ENCODE measurements around the gene TPO.
A peak's percentile ranks its signal among the peaks of the same experiment; 100 is the strongest.
"Not testable (repeated sequence)": the region's sequence is repeated elsewhere in the genome, so short reads cannot be mapped to it uniquely, and the experiment has no call there.

Gene TPO

DNA sequence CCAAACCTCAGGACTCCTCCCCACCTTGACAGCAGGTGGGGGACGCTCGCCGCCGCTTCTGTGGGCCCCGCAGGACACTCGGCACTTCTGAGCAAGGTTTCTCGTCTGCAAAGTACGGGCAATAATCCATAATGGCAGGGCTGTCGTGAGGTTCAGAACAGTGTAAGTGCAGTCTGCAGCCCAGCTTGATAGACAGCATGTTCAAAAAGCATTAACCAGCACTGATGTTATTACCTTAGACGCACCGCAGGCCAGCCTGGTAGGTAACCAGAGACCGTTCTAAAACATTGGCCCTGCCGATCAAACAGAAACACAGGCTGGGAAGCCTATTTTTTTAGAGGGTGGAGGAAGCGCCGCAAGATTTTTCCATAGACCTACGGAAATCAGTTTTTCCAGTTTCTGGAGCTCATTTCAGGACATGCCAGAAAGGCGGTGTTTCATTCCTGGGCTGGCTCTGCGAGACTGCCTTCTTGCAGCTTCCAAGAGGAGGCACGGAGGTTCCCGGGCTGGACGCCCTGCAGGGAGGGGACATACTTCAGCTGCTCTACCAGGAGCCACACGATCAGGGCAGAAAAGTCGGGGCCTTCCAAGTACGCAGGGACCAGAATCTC lies 148.7 kb downstream of the TPO start:
- no peak for DNase-seq

DNA sequence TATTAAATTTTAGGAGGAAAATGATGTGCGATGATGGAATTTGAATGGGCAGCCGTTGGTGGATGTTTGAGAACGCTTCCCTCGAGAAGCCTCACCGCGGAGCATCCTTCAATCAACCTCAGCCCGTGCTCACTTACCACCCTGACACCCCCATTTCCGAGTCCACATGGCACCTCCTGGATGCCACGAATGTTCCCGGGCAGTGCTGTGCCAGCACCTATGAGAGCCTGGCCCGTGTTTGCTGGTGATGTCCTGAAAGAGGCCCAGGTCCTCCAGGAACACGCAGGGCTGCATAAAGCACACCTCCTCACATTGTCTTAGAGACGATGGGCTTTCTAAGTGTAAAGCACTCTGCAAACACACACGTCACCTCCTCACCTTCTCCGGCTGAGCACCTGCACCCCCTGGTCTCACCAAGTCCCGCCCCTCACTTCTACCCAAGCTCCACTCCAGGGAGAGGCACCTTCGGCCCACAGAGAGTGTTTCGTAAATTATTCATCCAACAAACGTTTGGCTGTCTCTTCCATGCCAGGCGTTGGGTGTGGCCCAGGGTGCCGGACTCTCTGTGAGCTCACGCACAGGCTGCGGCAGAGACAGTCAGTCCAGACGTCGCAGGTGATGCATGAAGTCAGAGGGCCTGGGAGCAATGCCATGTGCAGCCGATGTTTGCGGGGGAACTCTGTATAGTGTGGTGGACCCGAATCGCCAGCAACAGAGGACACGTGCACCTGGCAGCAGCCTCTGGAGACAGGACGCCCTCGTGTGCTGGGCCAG lies 150.0 kb downstream of the TPO start:
- DNase-seq, result no peak

DNA sequence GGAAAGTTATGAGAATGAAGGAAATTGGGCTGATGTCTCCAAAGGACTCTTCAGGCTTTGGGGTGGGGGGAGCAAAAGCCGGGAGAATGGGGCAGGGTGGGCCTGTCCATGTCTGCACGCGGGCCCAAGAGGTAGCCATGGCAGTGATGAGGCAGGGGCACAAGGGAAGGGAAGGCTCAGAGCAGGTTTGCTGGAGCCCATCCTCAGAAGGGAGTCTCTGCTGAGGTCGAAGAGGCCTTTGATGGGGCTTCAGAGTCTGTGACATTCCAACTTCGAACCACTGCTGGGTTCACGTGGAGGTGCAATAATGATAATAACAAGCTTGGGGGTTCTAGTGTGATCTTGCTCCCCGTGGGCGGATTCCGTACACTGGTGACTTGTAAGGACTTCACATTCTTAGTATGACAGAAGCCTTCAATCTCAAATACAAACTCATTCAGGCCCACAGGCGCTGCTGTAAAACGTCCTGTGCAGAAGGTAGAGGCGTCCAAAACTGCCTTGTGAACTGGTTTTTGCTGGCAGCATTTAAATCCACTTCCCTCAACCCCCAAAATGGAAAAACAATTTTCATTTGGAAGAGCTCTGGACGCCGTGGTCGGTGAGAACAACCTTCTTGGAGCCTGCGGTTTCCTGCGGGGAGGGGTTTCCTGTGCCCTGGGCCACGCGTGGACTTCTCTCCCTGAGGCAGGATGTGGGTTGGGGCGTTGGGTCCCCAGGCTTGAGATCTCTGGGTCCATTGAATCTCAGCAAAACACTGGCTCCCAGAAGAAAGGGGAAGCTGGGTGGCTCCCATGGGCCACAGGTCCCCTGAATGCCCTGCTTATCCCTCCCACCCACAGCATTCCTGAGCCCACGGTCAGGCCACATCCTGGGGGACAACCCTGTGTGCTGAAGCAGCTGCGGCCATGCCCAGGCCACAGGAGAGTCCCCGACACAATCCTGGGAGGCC lies 151.0 kb downstream of the TPO start:
- DNase-seq, result peak; percentile 30

DNA sequence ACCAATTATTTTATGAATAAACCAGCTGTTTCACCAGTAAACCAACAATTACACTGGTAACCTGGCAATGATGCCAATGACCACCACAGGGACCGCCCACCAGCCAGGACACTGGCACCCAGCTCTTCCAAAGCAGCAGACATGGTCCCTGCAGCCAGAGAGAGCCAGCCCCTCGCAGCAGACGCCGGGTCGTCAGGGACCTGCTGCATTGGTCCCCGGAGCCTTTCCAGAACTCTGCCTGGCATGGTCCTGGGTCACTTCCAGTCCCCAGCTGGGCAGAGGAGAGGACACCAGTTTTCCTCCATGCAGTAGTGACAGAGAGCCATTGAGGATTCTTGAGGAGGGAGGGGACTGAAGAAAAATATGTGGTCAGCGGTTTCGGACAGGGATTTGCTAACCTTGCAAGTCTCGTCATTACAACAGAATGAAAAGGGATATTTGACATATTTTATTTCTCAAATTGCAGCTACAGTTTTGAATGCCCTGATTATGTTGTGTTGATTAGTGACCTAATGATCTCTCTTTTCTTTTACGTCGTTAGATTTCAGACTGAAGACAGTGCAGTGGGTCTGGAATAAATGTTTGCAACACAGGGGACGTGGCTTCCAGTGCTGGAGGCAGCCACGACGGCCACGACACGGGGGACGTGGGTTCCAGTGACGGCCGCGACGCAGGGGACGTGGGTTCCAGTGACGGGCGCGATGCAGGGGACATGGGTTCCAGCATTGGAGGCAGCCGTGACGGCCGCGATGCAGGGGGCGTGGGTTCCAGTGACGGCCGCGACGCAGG lies 154.5 kb downstream of the TPO start:
- DNase-seq, result no peak

DNA sequence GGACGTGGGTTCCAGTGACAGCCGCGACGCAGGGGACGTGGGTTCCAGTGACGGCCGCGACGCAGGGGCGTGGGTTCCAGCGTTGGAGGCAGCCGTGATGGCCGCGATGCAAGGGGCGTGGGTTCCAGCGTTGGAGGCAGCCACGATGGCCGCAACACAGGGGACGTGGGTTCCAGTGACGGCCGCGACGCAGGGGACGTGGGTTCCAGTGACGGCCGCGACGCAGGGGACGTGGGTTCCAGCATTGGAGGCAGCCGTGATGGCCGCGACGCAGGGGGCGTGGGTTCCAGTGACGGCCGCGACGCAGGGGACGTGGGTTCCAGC lies 155.0 kb downstream of the TPO start:
- not testable (repeated sequence) for DNase-seq

DNA sequence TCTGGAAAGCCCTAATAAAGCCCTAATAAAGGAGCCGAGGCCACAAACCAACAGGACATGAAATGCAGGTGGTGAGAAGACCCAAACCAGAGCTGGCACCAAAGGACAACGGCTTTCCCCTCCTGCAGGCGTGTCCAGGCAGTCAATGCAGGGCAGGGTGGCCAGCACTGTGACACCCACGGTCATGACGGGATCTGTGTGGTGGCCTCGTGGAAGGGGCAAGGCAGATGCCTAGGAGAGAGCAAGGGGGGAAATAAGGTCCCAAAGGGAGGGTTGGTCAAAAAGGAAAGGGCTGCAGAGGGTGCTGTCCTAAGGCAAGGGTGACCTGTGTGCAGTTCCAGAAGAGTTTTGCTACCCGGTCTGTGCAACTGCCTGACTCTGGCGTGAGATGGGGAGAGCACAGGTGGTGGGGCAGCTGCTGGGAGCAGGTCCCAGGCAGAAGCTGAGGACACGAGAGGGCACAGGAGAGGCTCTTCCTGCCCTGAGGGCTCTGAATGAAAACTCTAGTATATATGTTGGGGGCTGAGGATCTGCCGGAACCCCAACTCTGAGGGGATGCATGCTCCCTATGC lies 156.7 kb downstream of the TPO start:
- no peak for DNase-seq

DNA sequence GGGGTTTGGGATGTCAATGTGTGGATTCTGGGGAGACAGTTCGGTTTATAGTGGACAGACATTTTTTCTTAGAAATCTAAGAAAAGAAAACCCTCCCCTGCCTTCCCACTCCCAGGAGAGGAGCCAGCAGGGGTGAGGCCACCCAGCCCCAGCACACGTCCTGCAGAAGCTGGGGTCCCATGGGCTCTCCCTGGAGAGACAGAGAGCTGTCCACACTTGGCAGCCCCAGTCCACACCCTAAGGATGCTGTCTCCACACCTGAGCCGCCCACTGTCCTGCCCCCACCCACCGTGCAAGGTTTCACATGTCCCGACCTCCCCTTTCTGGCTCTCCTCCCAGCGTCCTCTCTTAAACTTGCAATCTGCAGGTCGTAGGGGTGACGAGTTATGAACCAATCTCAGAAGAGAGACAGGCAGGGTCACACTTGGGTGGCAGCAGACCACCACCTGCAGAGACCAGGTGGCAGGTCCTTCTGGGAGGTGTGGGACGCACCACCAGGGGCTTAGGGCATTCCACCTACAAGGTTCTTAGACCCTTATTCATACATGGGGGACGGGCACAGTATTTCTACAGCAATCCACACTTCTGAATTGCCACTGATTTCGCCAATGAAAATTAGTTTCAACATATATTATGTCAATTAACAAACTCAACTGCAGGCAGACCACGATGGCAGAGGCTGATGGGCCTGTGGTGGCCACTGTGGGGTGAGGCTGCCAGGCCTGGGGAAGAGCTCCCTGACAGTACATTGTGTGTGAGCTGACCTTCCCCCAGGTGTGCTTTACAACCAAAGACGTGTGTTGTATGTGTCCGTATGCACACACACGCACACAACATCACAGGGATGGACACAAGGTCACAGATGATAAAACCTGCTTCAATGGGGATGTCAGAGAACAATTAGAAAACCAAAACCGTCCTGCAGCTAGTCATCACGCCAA lies 158.5 kb downstream of the TPO start:
- no peak for DNase-seq

DNA sequence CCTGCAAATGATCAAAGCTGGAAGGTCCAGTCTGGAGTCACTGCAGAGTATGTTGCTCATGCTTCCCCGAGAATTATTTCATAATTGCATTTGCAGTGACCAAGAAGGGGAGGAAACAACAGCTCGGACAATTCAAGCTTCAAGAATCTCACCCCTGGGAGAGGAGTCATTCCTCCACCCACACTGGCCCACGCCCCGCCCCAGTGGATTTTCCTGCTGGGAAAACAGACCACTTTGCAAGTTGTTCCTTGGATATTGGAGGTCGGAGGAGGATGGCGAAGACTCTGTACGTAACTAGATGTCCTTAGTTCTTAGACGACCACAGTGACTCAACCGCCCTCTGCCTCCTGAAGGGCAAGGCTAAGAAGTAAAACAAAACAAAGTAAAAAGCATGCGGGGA lies 159.4 kb downstream of the TPO start:
- no peak for DNase-seq

DNA sequence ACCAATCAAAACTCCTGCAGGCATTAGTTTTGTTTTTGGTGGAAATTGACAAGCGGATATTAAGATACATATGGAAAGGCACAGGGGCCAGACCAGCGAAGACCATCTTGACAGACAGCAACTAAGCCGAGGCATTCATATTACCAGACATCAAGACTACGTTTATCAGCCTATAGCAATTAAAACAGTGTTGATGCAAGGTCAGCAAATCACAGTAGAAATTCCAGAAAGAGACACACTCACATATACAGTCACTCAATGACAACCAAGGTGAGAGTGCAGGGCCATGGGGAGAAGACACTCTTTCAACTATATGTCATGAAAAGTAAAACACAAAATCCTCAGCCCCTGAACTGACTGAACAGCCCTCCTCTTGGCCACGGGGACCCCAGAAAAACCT lies 164.6 kb downstream of the TPO start:
- no peak for DNase-seq

DNA sequence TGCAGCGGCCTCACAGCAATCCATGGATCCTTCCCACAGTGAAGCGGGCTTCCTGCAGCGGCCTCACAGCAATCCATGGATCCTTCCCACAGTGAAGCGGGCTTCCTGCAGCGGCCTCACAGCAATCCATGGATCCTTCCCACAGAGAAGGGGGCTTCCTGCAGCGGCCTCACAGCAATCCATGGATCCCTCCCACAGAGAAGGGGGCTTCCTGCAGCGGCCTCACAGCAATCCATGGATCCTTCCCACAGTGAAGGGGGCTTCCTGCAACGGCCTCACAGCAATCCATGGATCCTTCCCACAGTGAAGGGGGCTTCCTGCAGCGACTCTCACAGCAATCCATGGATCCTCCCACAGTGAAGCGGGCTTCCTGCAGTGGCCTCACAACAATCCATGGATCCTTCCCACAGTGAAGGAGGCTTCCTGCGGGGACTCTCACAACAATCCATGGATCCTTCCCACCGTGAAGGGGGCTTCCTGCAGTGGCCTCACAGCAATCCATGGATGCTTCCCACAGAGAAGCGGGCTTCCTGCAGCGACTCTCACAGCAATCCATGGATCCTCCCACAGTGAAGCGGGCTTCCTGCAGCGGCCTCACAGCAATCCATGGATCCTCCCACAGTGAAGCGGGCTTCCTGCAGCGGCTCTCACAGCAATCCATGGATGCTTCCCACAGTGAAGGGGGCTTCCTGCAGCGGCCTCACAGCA lies 168.1 kb downstream of the TPO start:
- DNase-seq, result not testable (repeated sequence)

DNA sequence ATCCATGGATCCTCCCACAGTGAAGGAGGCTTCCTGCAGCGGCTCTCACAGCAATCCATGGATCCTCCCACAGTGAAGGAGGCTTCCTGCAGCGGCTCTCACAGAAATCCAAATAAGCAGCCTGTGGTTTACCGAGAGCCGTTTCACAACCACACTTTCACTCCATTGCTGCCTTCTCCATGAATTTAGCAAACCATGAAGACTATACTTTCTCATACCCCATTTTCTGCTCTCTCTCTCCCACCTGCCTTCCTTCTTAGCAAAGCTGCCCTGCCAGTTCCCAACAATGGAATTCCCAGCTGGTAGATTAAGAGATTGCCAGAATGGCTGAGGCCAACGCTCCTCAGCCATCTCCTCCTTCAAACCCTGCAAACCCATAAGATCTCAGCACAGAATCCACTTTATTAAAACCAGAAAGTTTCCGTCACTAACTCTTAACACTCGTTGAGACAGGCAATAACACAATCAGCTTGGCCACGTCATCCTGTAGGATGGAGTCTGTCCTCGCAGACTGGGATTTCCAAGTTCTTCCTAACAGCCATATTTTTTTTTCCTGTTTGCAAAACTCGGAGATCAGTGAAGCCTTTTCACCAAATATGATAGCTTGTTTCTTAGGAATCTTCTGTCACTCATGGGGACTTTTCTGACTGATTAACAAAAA lies 168.8 kb downstream of the TPO start:
- DNase-seq, result no peak

DNA sequence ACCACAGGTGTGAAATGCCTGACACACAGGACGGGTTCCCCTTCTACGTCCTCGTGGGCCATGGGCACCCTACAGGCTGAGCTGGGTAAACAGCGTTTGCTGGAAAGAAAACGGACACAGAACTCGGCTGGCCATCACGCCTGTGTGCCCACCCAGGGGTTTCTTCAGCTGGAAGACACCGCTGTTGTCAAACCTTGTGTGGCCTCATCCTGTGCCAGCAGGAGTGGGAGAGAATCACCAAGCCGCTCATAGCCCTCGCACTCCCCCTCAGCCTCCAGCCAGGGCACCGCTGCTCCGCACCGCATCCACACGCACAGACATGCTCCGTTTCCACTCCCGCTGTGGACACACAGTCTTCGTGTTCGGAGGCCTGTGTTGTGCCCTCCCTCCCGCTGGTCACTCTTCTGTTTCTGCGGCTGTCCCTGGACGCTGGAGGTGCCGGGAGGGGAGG lies 169.7 kb downstream of the TPO start:
- no peak for DNase-seq

DNA sequence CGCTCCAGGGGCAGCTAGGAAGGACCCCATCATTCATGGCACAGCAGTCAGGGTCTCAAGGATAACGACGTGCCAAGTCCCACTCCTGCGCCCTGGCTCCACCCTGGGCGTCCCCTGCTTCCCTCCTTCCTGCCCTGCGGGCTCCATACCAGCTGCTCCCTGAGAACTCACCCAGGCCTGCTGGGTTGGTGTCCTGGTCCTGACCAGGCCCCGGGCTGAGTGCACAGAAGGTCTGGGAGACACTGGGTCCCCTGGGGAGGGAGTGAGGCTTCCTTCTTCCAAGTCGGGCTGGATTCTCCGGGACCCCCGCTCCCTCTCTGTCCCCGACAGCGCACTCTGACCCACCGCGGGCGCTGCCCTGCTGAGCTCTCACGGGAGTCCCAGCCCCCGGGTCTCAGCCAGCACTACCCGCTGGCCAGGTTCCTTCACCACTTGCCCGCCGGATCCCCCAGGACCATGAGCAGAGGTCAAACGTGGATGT lies 170.8 kb downstream of the TPO start:
- DNase-seq, result no peak

DNA sequence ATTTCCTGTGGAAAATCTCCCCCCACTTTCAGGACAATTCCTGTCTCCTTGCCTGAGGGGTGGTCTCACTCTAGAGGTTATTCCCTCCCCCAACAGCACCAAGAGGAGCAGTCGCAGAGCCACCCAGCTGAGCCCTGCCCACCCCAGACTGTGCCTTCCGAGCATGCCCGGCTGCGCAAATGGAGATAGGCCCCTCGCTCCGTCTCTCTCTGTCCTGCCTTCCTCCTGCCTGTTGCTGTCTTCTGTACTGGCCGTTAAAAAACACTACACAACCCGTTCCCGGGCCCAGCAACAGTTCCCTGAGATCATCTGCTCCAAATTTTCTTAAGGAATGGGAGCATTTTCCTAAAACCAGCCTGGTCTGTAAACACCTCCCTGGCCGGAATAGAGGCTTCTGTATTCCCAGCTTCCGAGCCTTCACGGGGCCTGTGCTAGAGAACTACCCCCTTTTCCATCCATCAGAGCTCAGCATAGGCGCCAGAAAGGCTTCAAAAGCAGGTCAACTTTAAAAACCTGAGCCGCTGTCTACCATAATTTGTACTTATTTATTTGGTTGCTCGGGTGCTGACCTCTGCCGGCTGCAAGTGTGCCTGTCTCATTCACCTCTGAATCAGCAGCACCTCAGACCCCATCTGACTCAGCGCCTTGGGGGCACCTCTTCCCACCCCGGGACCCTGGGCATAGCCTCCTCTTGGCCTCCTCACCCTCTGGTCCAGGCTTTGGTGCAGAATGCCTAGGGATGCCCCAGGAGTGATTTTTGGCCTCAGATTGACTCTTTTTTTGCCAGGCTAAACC lies 171.6 kb downstream of the TPO start:
- no peak for DNase-seq

DNA sequence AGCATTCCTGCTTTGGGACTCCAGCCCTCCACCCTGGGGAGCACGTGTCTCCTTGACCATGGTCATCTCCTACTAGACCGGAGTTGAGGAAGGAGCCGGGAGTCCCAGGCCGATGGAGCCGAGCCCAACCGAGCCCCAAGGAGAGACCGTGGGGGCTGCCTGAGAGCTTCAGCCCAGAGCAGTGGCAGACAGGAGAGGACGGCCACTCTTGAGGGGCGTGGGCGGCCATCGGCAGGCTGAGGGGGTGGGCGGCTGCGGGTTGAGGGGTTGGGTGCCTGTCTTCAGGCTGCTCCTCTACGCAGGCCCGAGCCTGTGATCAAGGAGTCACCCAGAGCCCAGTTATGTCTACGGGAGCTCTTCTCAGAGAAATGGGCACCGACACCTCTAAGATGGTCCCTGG lies 172.4 kb downstream of the TPO start:
- DNase-seq, result no peak

DNA sequence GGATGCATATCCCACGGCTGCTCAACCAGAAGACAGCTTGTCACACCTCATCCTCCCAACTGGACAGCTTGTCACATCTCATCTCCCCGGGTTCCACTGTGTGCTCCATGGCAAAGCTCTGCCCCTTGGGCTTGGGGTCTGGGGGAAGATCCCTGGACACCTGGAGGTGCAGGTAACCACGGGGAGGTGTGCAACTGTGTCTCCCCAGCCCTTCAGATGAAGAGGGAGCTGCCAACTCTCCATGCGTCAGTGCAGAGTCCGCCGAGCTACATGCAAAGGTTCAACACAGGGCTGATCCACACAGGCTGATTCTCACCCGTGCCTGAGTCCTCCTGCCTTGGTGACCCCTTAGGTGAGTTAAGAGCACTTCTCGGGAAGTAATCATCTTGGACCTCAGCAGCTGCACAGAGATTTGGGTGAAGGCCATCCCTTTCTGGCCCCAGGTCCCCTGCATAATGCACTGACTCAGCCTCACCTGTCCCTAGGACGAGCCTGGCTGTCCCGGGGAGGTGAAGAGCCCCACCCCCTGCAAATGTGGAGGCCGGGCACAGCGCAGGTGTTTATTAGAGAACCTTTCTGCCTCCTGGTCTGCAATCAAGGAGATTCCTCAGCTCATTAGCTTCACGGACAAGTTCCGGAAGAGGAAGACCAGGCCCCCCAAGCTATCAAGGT lies 173.1 kb downstream of the TPO start:
- DNase-seq, result no peak

DNA sequence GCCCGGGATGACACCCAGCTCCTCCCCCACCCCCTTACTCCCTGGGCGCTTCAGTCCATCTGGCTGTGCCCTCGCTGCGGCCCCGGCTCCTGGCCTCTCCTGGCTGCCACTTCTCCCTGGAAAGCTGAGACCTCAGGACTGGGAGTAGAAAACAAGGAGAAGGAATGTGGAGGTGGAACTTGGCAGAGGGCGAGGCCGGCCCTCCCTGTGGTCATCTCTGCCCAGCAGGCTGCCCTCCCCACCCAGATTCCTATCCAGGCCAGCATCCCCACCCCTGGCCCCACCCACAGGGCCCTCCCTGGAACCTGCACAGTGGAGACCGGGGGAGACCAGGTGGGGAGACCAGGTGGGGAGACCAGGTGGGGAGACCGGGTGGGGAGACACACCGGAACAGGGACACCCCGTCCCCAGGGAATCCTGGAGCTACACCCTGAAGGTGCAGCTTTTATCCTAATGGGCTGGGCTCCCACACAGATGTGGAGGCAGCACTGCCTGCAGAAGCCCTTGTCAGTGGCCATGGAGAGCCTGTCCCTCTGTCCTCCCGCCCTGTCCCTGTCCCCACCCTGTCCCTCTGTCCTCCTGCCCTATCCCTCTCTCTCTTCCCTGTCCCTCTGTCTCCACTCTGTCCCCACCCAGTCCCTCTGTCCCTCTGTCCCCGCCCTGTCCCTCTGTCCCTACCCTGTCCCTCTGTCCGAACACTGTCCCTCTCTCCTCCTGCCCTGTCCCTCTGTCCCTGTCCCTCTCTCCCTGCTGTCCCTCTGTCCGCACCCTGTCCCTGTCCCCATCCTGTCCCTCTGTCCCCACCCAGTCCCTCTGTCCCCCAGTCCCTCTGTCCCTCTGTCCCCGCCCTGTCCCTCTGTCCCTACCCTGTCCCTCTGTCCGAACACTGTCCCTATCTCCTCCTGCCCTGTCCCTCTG lies 173.9 kb downstream of the TPO start:
- DNase-seq, result no peak
